ENCODE results near the gene PLA2G6. TPM values are rescaled to one million over a fixed set of nuclear protein-coding genes. Genes with fewer than 3 reads are reported as not detected.

PLA2G6 gene
- total and polyA plus RNA-seq, 12 donors = 6.0 to 35.1 (median 13.5) TPM

DNA sequence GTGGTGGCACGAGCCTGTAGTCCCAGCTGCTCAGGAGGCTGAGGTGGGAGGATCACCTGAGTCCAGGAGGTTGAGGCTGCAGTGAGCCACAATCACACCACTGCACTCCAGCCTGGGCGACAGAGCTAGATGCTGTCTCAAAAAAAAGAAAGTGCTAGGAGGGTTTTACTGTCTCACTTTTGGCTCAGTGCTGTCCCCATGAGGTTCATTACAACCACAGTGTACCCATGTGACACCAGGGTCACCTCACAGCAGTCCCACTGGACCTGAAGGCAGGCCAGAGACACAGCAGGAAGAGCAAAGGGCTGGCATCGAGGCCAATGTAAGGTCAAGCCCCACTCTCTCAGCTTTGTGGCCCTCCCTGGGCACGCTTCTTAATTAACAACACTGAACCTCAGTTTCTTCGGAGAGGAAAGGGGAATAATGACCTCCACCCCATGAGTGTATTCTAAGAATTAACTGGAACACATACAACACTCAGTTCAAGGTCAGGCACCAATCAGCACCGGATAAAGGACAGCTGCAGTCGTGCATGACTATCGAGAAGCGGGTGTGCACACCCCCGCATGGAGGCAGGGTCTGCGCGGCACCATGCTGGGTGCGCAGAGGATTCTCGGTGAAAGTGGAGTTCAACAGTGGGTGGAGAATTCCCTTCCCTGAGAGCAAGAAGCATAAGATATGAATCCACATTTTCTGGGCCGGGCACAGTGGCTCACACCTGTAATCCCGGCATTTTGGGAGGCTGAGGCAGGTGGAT lies 40.2 kb downstream of the PLA2G6 start:
- H3K36me3 ChIP-seq = peaks cover 0 to 54% (median 0%) of the 10 kb centered on the region in 9 donors
- intact Hi-C loops (cut with DNase I) = loop anchor here in 1 of 10 donors (10.0 kb wide), 1 partner anchor 193 kb away; no protein-coding TSS in a partner anchor
- WGBS, 2 donors = 90 to 91% methylated on average over 16 of the region's 16 CpGs
- H3K27ac ChIP-seq = no peak overlapping the region
- no peak for DNase-seq
- no peaks in the 10 kb centered on the region for H3K27me3 ChIP-seq
- TF ChIP-seq, protein P1, sequence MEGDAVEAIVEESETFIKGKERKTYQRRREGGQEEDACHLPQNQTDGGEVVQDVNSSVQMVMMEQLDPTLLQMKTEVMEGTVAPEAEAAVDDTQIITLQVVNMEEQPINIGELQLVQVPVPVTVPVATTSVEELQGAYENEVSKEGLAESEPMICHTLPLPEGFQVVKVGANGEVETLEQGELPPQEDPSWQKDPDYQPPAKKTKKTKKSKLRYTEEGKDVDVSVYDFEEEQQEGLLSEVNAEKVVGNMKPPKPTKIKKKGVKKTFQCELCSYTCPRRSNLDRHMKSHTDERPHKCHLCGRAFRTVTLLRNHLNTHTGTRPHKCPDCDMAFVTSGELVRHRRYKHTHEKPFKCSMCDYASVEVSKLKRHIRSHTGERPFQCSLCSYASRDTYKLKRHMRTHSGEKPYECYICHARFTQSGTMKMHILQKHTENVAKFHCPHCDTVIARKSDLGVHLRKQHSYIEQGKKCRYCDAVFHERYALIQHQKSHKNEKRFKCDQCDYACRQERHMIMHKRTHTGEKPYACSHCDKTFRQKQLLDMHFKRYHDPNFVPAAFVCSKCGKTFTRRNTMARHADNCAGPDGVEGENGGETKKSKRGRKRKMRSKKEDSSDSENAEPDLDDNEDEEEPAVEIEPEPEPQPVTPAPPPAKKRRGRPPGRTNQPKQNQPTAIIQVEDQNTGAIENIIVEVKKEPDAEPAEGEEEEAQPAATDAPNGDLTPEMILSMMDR (IDR thresholded peaks at IDR 0.05) = no peak
- H3K4me3 ChIP-seq = no peak overlapping the region
- H3K4me1 ChIP-seq = peaks cover 0 to 5% (median 0%) of the 10 kb centered on the region in 9 donors
- H3K9me3 ChIP-seq = no peaks in the 10 kb centered on the region
- ATAC-seq = no peak

DNA sequence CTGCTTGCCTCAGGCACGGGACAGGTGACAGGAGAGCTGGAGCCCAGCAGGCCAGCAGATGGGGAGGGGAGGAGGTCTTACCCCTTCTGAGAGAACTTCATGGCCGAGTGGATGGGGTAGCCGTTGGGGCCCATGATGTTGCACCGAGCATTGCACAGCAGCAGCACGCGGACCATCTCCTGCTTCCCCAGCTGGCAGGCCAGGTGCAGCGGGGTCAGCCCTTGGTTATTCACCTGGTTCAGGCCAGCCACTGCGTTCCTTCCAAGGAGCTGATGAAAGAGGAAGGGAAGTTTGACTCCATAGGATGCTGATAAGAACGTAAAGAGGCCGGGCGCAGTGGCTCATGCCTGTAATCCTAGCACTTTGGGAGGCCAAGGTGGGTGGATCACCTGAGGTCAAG lies 41.7 kb downstream of the PLA2G6 start:
- Histone ChIP-seq H3K9me3 (no peaks in the 10 kb centered on the region), H3K27ac (no peak overlapping the region), H3K4me3 (no peak overlapping the region), H3K27me3 (no peaks in the 10 kb centered on the region), H3K4me1 (peaks cover 0 to 5% (median 0%) of the 10 kb centered on the region in 9 donors), H3K36me3 (peaks cover 0 to 69% (median 5%) of the 10 kb centered on the region in 9 donors)
- ATAC-seq (no peak), DNase-seq (no peak)
- intact Hi-C loops (cut with DNase I) = loop anchor here in 1 of 10 donors (10.0 kb wide), 1 partner anchor 195 kb away; no protein-coding TSS in a partner anchor
- 94 to 96% methylated on average over 11 of the region's 11 CpGs for WGBS, 2 donors
- TF ChIP-seq, protein P1 (IDR thresholded peaks at IDR 0.05) = no peak

GRCh38 chr22:38138961-38139360 lies 42.7 kb downstream of the PLA2G6 start:
- DNase-seq (no peak), ATAC-seq (no peak)
- 86 to 92% methylated on average over 5 of the region's 5 CpGs for WGBS, 2 donors
- no peak overlapping the region for H3K4me3 ChIP-seq
- no peaks in the 10 kb centered on the region for H3K27me3 ChIP-seq
- peaks cover 0 to 72% (median 8%) of the 10 kb centered on the region in 9 donors for H3K36me3 ChIP-seq
- no peaks in the 10 kb centered on the region for H3K9me3 ChIP-seq
- TF ChIP-seq, protein P1 (IDR thresholded peaks at IDR 0.05) = no peak
- intact Hi-C loops (cut with DNase I) = no loop called here
- no peak overlapping the region for H3K27ac ChIP-seq
- peaks cover 0 to 5% (median 0%) of the 10 kb centered on the region in 9 donors for H3K4me1 ChIP-seq

DNA sequence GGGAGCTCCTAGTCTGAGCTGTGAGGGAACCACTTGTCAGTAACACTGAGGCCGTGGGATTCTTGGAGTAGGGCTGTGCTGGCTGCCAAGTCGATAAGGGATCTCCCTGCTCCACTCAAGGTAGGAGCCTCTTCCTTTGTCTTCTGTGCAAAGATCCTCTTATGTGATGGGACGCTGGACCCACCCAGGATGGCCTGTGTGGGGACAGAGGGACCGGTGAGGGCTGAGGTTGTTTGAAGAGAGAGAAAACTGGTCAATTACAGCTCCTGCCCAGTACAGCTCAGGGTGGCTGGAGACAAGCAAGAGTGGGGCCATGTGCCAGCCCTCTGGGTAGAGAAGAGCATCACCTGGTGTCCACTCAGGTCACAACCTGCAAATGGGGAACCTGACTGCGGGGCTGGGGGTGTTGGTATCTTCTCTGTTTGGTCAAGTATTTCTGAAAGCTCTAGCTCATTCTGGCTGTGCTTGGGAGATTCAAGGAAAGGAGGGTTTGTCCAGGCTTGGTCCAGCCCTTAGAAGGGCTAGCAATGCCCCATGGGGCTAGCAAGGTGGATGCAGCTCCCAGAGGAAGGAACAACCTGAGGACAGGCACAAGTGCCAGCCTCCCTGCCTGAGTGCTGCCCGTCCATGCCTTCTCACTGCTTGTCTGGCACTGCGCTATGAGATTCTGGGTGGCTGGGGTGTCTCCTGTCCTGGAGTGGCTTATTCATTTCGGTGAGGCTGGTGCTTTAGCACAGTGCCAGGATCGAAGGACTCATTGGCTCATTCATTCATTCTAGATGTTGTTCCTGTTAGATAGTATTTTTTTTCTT lies 43.5 kb downstream of the PLA2G6 start:
- TF ChIP-seq, protein P1 (IDR thresholded peaks at IDR 0.05) = no peak
- H3K4me3 ChIP-seq = no peak overlapping the region
- intact Hi-C loops (cut with DNase I) = no loop called here
- H3K36me3 ChIP-seq = peaks cover 0 to 71% (median 0%) of the 10 kb centered on the region in 9 donors
- H3K9me3 ChIP-seq = no peaks in the 10 kb centered on the region
- peaks cover 0 to under 1% (median 0%) of the 10 kb centered on the region in 9 donors for H3K4me1 ChIP-seq
- H3K27ac ChIP-seq = no peak overlapping the region
- H3K27me3 ChIP-seq = no peaks in the 10 kb centered on the region
- WGBS, 2 donors = 92 to 96% methylated on average over 9 of the region's 9 CpGs
- DNase-seq = no peak
- no peak for ATAC-seq
